HG03575 (cell line): ENCODE results near the gene TMIGD3.

Source experiments
- ATAC-seq: cut with Tn5 transposase; IDR thresholded peaks from one replicate; pipeline ENCODE4 v1.9.1; 2021; ENCODE audit not compliant: unreplicated experiment, insufficient number of reproducible peaks, low FRiP score; ENCODE audit errors: extremely low read depth

The TMIGD3 gene

DNA sequence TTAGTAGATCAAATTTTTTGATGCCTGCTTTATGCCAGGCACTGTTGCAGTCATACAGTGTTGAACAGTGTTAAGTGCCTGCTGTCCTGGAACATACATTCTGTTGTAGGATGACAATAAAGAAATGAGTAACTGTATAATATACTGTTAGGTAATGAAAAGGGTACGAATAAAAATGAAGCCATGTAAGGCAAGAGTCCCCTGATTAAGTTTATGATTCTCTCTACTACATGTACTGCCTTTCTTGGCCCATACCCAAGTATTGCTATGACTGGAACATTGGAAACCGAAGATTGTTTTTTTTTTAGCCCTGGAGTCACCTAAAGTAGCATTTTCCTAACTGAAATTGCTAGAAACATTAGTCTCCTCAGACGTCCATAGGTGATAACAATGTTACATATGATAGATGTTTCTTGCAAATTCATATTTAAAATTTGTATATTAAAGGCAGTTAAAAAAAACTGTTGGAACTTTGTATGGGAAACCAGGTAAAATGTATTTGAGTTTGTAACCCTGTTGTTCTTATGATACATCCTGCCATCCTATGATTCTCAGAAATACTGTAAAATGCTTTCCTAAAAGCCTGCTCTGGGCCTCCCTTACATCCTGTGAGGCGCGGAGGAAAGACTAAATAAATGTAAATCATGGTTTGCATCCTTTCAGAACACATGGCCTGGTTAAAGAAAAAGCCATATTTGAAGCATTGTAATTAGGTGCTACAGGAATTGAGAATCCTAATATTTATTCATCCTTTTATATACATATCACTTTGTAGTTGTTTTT lies 48.4 kb downstream of the TMIGD3 start:
- no peak for ATAC-seq

DNA sequence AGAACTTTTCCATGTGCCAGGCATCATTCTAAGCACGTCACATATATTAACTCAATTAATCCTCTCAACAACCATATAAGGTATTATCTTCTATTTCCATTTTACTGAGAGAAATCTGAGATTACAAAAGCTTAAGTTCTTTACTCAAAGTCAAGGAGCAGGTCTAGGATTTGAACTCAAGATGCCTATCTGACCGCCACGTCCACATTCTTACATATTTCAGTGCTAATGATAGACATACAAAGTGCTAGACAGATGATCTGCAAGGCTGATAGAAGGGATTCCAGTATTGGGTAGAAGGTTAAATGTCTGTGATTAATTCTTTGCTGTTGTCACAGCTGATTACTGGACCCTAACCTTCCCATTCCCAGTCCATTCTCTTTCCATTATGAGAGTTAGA lies 49.7 kb downstream of the TMIGD3 start:
- ATAC-seq: no peak

DNA sequence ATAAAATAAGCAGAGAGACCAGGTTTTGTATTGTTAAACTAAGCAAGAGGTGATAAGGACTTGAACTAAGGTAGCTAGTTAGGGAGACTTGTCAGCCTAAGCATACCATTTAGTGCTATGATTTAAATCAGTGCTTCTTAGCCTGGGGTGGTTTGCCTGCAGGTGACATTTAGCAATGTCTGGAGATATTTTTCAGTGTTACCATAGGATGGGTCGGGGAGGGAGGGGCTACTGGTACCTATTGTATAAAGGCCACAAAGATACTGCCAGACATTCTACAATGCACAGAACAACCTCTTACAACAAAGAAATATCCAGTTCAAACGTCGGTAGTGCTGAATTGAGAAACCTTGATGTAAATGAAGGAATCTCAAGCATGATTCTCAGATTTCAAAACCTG lies 50.9 kb downstream of the TMIGD3 start:
- no peak for ATAC-seq

DNA sequence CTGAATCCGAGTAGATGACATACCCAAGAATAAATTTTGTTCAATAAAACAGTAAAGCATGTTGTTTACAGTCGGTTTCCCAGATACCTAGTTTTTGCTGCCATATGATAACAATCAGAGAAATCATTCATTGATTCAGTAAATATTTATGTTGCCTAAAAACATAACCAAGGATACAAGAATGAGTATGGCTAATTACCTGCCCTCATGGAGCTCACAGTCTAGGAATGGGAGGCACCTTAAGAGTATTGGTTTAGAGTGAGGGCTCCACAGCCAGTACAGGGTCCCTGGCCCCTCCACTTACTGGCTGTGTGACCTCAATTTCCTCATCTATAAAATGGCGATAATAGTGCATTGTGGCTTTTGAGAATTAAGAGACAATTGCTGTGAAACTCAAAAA lies 53.2 kb downstream of the TMIGD3 start:
- ATAC-seq: no peak

- ATAC-seq: no peak
Measured at GRCh38 chr1:111449703-111450017, 53.8 kb downstream of the TMIGD3 start.

DNA sequence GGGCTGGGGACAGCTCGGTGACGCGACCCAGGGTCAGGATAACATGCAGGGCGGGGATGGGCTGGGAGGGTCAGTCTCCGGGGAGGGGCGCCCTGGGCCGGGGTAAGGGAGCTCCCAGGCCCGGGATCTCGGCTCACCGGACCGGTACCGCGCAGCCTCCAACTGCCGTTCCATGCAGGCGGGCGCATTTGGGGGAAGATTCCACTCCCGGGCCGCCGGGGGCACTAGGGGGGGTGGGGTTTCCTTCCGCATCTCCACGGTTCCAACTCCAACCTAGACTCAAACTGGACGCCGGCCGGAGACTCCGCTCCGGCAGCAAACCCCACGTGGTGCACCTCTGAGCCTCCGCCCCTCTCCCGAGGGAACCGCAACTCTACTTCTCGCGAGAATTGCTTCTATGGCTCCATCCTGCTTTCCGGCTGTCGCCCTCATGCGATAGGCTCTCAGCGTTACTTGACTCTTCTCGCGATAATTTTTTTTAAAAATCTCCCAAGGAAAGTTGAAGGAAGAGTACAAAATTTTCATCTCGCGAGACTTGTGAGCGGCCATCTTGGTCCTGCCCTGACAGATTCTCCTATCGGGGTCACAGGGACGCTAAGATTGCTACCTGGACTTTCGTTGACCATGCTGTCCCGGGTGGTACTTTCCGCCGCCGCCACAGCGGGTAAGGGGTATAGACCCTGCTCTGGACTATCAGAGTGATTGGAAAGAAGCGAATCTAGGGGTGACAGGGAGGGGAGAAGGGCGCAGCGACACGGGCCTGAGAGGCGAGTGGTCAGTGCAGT lies 54.3 kb downstream of the TMIGD3 start, which contains the start of the genes ATP5PB and WDR77:
TSS of gene ATP5PB (plus strand) at position 547 of the 785 bp plus-strand sequence. CDS start at position 625, 78 bp downstream.
TSS of gene WDR77 (minus strand) at position 339 of the 785 bp plus-strand sequence. CDS start at position 252, 87 bp downstream.
- peak; percentile 64 for ATAC-seq

DNA sequence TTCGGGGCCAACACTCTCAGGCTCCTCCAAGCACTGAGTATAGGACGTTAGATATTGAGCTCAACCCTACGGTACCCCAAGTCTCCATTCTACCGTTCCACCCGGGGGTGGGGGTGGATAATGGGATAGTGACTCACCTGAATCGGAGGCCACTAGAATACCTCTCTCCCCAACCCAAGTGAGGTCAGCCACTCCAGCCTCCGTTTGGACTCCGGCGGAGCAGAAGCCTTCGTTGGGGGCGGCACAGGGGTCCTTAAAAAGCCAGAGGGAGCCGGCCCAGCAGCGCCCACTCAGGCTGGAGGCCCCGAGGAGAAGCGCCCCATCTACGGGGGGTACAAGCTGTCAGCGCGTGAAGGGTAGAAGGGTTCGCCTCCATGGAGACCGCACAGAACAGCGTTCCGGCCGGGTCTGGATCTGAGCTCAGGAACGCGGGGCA lies 54.9 kb downstream of the TMIGD3 start:
- no peak for ATAC-seq

DNA sequence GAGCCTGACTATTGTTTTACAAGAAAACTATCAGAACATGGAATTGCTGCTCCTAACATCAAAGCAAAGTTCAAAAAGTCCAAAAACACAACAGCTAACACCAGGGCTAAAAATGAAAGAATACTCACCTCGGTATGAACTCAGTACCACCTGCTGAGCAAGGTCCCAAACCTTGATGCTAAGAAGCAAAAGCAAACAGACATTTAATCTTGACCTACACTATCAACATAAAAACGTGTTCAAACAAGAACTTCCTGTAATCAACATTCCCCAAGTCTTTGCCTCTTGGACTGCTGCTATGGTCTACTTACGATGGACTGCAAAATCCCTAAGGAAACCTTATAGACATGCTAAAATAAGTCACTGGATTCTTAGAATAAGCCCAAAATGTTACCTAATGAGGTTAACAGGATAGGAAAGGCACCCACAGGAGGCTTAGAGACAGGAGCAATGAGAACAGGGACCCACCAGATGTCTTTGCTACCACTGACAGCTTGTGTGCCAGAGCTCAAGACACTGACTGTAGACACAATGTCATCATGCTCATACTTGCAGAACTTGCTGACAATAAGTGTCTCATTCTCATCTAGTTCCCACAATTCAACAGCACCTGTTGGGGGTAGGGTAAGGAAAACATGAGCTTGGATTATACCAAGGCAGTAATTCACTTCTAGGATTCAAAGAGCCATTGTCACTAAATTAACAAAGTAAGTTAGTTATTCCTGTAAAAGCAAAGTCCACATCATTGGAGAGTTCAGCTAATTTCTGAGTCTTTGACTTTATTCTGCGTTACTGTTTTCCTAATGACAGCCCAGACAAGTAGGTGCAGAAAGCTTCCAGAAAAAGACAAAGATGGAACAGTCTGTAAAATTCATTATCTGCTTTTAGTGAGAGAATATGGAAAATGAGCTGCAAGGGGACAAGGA lies 56.2 kb downstream of the TMIGD3 start:
- no peak for ATAC-seq

DNA sequence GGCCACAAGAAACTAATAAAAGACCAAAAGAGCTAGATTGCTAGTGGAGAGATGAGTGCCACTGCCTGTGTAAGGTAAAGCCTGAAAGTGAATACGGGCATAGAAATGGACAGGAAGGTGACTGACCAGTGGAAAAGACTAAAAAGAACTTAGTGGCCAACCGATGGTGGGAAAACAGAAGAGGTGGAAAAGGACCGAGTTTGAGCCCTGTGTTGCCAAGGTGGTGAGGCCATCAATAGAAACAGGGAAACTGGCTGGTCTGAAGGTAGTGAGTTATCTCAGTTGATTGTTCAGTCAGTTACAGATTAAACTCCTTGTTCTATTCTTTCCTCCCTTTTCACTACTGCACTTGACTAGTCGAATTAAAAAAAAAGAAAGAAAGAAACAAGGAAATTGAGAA lies 56.9 kb downstream of the TMIGD3 start:
- ATAC-seq: no peak

GRCh38 chr1:111444031-111444430 lies 59.4 kb downstream of the TMIGD3 start:
- ATAC-seq: no peak

DNA sequence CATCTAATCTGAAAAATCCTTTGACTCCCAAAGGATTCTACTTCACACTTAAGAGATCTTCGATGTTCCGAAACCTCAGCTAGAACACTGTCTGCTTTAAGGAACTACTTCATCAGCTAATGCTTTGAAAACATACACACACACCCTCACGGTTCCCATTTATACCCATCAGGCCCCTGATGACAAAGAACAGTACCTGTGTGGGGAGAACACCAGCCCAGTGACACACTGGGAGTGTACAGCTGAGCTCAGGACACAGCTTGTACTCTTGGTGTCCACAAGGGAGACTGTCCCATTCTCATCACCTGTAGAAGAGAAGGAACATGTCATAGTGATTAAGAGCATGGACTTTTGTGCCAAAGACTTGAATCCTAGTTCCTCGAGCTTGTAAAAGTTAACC lies 61.0 kb downstream of the TMIGD3 start:
- no peak for ATAC-seq

GRCh38 chr1:111441573-111442192 lies 61.8 kb downstream of the TMIGD3 start:
- no peak for ATAC-seq

- no peak for ATAC-seq
Measured at GRCh38 chr1:111439461-111440351, 63.7 kb downstream of the TMIGD3 start.

DNA sequence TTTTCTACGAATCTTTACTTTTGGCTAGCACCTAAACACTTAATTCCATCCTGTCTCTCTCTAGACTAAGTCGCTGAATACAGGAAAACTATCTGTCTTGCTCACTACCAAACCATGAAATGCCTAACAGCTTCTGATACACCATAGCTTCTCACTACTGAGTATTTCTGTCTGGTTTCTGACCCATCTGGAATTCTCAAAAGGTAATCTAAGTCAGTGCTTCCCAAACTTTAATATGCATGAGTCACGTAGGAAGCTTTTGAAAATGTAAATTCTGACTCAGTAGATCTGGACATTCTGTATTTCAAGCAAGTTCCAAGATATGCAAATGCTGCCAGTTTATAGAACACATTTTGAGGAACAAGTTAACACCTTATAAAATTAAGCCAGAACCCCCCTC lies 66.7 kb downstream of the TMIGD3 start:
- no peak for ATAC-seq
